HEK293 (cell line): ENCODE results near the gene RORB.

Source experiments
- CTCF ChIA-PET: fragments of 350-600 bp; formaldehyde crosslinking; extraction: SDS; loops from one replicate; lab custom pipeline; 2021; ENCODE audit warnings: antibody characterized with exemption; lab: Yijun Ruan, JAX
- POLR2A ChIA-PET: fragments of 300-600 bp; formaldehyde crosslinking; extraction: SDS; loops from one replicate; lab custom pipeline; 2020; ENCODE audit warnings: antibody characterized with exemption, inconsistent platforms; lab: Yijun Ruan, JAX
- H3K27ac ChIP-seq: fragments of 200-500 bp; sonication (Bioruptor generic); 2 replicates; pipeline ENCODE4 v1.5.1; 2014; ENCODE audit warnings: low read depth, low read length, control low read depth, inconsistent platforms; ENCODE audit errors: extremely low read depth
- H3K36me3 ChIP-seq, 2 experiments: fragments of 200-500 bp in 1 of 2; sonication (Bioruptor generic) in 1 of 2; 1 replicate in 1 of 2; 2 replicates in 1 of 2; pipeline ENCODE4 v1.5.1; 2014 to 2017; ENCODE audit warnings: inconsistent platforms in 2 of 2, low read length in 2 of 2; ENCODE audit not compliant: control insufficient read depth in 2 of 2, insufficient read depth in 1 of 2
- H3K4me1 ChIP-seq: fragments of 200-500 bp; sonication (Bioruptor generic); 2 replicates; pipeline ENCODE4 v1.5.1; 2014; ENCODE audit warnings: mild to moderate bottlenecking, low read length, inconsistent platforms; ENCODE audit not compliant: control insufficient read depth, insufficient read depth
- H3K4me3 ChIP-seq: 2 replicates; pipeline ENCODE4 v1.5.1; 2011; ENCODE audit warnings: low read depth, mild to moderate bottlenecking, control low read depth, low read length, moderate library complexity
- H3K9me3 ChIP-seq: fragments of 200-500 bp; sonication (Bioruptor generic); 2 replicates; pipeline ENCODE4 v1.5.1; 2014; ENCODE audit warnings: low read depth, low read length, inconsistent platforms; ENCODE audit not compliant: control insufficient read depth, insufficient read depth
- HOXC10 ChIP-seq: sonication (generic); formaldehyde crosslinking; IDR thresholded peaks from 2 replicates; pipeline ENCODE4 v1.8.1; 2023; ENCODE audit warnings: mild to moderate bottlenecking, missing genetic modification reagents
- INSM2 ChIP-seq: fragments of 450-650 bp; formaldehyde crosslinking; IDR thresholded peaks from 2 replicates; pipeline ENCODE4 v1.5.1; 2016; ENCODE audit warnings: missing biosample characterization, missing genetic modification characterization
- ZNF155 ChIP-seq: fragments of 450-650 bp; formaldehyde crosslinking; IDR thresholded peaks from 2 replicates; pipeline ENCODE4 v1.5.1; 2016; ENCODE audit warnings: missing biosample characterization, missing genetic modification characterization
- ZNF549 ChIP-seq: fragments of 450-650 bp; IDR thresholded peaks from 2 replicates; pipeline ENCODE4 v1.5.1; 2018; ENCODE audit warnings: missing biosample characterization, missing genetic modification characterization, mild to moderate bottlenecking, inconsistent platforms, moderate library complexity
- ZNF558 ChIP-seq: fragments of 450-650 bp; formaldehyde crosslinking; IDR thresholded peaks from 2 replicates; pipeline ENCODE4 v1.5.1; 2016; ENCODE audit warnings: missing biosample characterization, missing genetic modification characterization
- ZNF639 ChIP-seq: fragments of 450-650 bp; formaldehyde crosslinking; IDR thresholded peaks from 2 replicates; pipeline ENCODE4 v1.5.1; 2016; ENCODE audit warnings: missing biosample characterization, missing genetic modification characterization

The RORB gene

GRCh38 chr9:74742191-74742790 lies 245.2 kb downstream of the RORB start:
- Histone ChIP-seq H3K27ac (no peak overlapping the region), H3K9me3 (no peaks in the 10 kb centered on the region)
- no peak for TF ChIP-seq INSM2 (tag by site-specific recombination)
- no peak for TF ChIP-seq ZNF549 (tag by site-specific recombination)
- no peak for TF ChIP-seq HOXC10
- TF ChIP-seq ZNF639, result no peak
- no peak for TF ChIP-seq ZNF155 (tag by site-specific recombination)
- TF ChIP-seq ZNF558 (tag by site-specific recombination), result no peak
- TF ChIP-seq, all 188 proteins: peak for 0
- ChIA-PET POLR2A (no interaction called here), CTCF (interaction anchor here (0.6 to 1.6 kb wide), 11 partner anchors 8 to 420 kb away, joined by 3 to 9 read pairs (median 3); no protein-coding TSS in a partner anchor)
- Histone ChIP-seq H3K4me3 (no peak overlapping the region), H3K4me1 (no peaks in the 10 kb centered on the region), H3K36me3 (no peaks in the 10 kb centered on the region)
